Measurements from ENCODE around the gene SHISA5. TPM values are rescaled to one million over a fixed set of nuclear protein-coding genes. Genes with fewer than 3 reads are reported as not detected.

SHISA5 gene
- total RNA-seq, 1 experiment from 2014 or later: 137 TPM

- ChIA-PET POLR2A (interaction anchor here (0.5 to 0.7 kb wide), 2 partner anchors 34 to 212 kb away, joined by 7 to 8 read pairs; no protein-coding TSS in a partner anchor), CTCF (interaction anchor here (0.9 to 6.3 kb wide), 5 partner anchors 9 to 81 kb away, joined by 3 to 168 read pairs (median 5); partner anchors contain the start of gene SHISA5)
- peaks cover 39% of the 10 kb centered on the region for H3K4me1 Mint-ChIP-seq
- no peak overlapping the region for H3K27ac Mint-ChIP-seq
- DNase-seq (ENCODE audit: low spot score) (no peak), ATAC-seq (no peak)
- no peaks in the 10 kb centered on the region for H3K9me3 Mint-ChIP-seq
- no peak for TF ChIP-seq ZNF416 (CRISPR knock-in tag; IDR thresholded peaks at IDR 0.05)
- TF ChIP-seq TCF7 (CRISPR knock-in tag; IDR thresholded peaks at IDR 0.05; ENCODE audit: low read depth): no peak
- no peak for TF ChIP-seq GABPB1 (CRISPR knock-in tag; IDR thresholded peaks at IDR 0.05)
- TF ChIP-seq ATF6 (CRISPR knock-in tag; IDR thresholded peaks at IDR 0.05): no peak
- TF ChIP-seq NR3C1 (CRISPR knock-in tag; conservative IDR thresholded peaks at IDR 0.05; ENCODE audit: low read depth): no peak
- no peak for TF ChIP-seq CDX4 (CRISPR knock-in tag; IDR thresholded peaks at IDR 0.05; ENCODE audit: borderline replicate concordance)
- TF ChIP-seq, protein P1, sequence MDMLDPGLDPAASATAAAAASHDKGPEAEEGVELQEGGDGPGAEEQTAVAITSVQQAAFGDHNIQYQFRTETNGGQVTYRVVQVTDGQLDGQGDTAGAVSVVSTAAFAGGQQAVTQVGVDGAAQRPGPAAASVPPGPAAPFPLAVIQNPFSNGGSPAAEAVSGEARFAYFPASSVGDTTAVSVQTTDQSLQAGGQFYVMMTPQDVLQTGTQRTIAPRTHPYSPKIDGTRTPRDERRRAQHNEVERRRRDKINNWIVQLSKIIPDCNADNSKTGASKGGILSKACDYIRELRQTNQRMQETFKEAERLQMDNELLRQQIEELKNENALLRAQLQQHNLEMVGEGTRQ (CRISPR knock-in tag; IDR thresholded peaks at IDR 0.05): no peak
- no peak for TF ChIP-seq IRF2 (CRISPR knock-in tag; IDR thresholded peaks at IDR 0.05; ENCODE audit: borderline replicate concordance, low read depth)
- TF ChIP-seq CBFB (CRISPR knock-in tag; IDR thresholded peaks at IDR 0.05; ENCODE audit: low read depth): no peak
- TF ChIP-seq ZNF396 (CRISPR knock-in tag; IDR thresholded peaks at IDR 0.05; ENCODE audit: borderline replicate concordance): no peak
- no peak for TF ChIP-seq TEAD1 (CRISPR knock-in tag; IDR thresholded peaks at IDR 0.05)
- no peak for TF ChIP-seq ZNF232 (CRISPR knock-in tag; IDR thresholded peaks at IDR 0.05)
- no peak for TF ChIP-seq EMX1 (CRISPR knock-in tag; IDR thresholded peaks at IDR 0.05)
- no peak for TF ChIP-seq ZNF138 (CRISPR knock-in tag; conservative IDR thresholded peaks at IDR 0.05)
- TF ChIP-seq ZNF219 (CRISPR knock-in tag; IDR thresholded peaks at IDR 0.05; ENCODE audit: borderline replicate concordance): no peak
- TF ChIP-seq AFF4 (CRISPR knock-in tag; IDR thresholded peaks at IDR 0.05; ENCODE audit: borderline replicate concordance): no peak
- no peaks in the 10 kb centered on the region; the same call in 1 of the 2 replicates for H3K36me3 Mint-ChIP-seq
- no peaks in the 10 kb centered on the region; the same call in none of the 2 replicates for H3K27me3 Mint-ChIP-seq (ENCODE audit: low read depth)
- H3K4me3 Mint-ChIP-seq: no peak overlapping the region
These were observed 27.4 kb downstream of the SHISA5 start for GRCh38 chr3:48476426-48477053.

DNA sequence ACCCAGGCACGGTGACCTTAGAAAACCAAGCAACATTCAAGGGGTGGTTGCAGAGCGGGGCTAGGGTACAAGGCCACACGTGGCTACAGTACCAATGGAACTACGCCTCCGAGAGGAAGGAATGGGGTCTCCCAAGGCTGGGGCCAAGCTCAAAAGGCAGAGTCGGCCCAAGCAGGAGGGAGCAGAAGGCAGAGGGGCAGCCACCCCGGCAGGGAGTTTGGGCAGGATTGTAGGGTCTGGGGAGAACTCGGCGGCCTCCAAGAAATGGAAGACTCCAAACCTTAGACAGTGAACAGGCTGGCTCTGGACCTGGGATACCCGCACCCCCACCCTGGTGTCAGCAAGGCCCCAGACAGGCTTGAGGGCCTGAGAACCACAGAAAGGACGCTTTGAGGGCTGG, 28.8 kb downstream of the SHISA5 start:
- H3K27ac Mint-ChIP-seq: peak overlapping the region; percentile 79
- ATAC-seq (peak; percentile 4; the same call in 1 of the 2 replicates), DNase-seq (ENCODE audit: low spot score) (peak; percentile 34)
- no peaks in the 10 kb centered on the region; the same call in 1 of the 2 replicates for H3K36me3 Mint-ChIP-seq
- peak overlapping the region; percentile 14 for H3K4me3 Mint-ChIP-seq
- peaks cover 39% of the 10 kb centered on the region for H3K4me1 Mint-ChIP-seq
- no peaks in the 10 kb centered on the region for H3K9me3 Mint-ChIP-seq
- TF ChIP-seq, protein P2, sequence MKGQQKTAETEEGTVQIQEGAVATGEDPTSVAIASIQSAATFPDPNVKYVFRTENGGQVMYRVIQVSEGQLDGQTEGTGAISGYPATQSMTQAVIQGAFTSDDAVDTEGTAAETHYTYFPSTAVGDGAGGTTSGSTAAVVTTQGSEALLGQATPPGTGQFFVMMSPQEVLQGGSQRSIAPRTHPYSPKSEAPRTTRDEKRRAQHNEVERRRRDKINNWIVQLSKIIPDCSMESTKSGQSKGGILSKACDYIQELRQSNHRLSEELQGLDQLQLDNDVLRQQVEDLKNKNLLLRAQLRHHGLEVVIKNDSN (CRISPR knock-in tag; IDR thresholded peaks at IDR 0.05): no peak
- TF ChIP-seq SP1 (CRISPR knock-in tag; conservative IDR thresholded peaks at IDR 0.05) (no peak), FOXJ3 (CRISPR knock-in tag; IDR thresholded peaks at IDR 0.05; ENCODE audit: borderline replicate concordance) (no peak), MAX (CRISPR knock-in tag; IDR thresholded peaks at IDR 0.05) (0 out of 2 replicates have a peak, but pooled peaks have one; percentile 1), AFF4 (CRISPR knock-in tag; IDR thresholded peaks at IDR 0.05; ENCODE audit: borderline replicate concordance) (no peak)
- ChIA-PET POLR2A (interaction anchor here (0.6 to 3.3 kb wide), 6 partner anchors 8 to 160 kb away, joined by 3 to 21 read pairs (median 3); partner anchors contain the start of genes CCDC51, PFKFB4, SHISA5 and SLC26A6), CTCF (interaction anchor here (0.8 to 6.3 kb wide), 15 partner anchors 10 to 1196 kb away, joined by 3 to 168 read pairs (median 5); partner anchors contain the start of genes CCDC51, SHISA5, SLC26A6 and TMA7)
- no peaks in the 10 kb centered on the region; the same call in none of the 2 replicates for H3K27me3 Mint-ChIP-seq (ENCODE audit: low read depth)
